AG04450 (cell line): Measurements from ENCODE around the gene OTOF. TPM values are rescaled to one million over a fixed set of nuclear protein-coding genes. Genes with fewer than 3 reads are reported as not detected.

Experiments used
- CTCF ChIA-PET: fragments of 300-600, 350-600 bp; formaldehyde crosslinking; extraction: SDS; loops from one replicate; lab custom pipeline; 2022; ENCODE audit warnings: antibody characterized with exemption, inconsistent platforms; lab: Charles Lee
- POLR2A ChIA-PET: fragments of 350-600 bp; formaldehyde crosslinking; extraction: SDS; loops from one replicate; lab custom pipeline; 2021; ENCODE audit warnings: antibody characterized with exemption, inconsistent platforms; lab: Yijun Ruan, JAX
- DNase-seq: peaks from one replicate; pipeline ENCODE4 v3.0.0-alpha.2; 2011; ENCODE audit warnings: low read depth, low spot score
- H3K27ac ChIP-seq: one replicate; pipeline ENCODE4 v1.5.1; 2012; ENCODE audit warnings: low read depth, low read length, control low read depth
- H3K27me3 ChIP-seq: one replicate; pipeline ENCODE4 v1.6.0; 2012; ENCODE audit warnings: low read length; ENCODE audit not compliant: control insufficient read depth, insufficient read depth
- H3K4me3 ChIP-seq: 2 replicates; pipeline ENCODE4 v1.5.1; 2011; ENCODE audit warnings: mild to moderate bottlenecking, low read depth, low read length, control low read depth
- H3K9me3 ChIP-seq: 2 replicates; pipeline ENCODE4 v1.5.1; 2012; ENCODE audit warnings: low read length; ENCODE audit not compliant: control insufficient read depth, insufficient read depth
- CTCF ChIP-seq: IDR thresholded peaks from 2 replicates; pipeline ENCODE4 v1.5.1; 2011; ENCODE audit warnings: low read depth, low read length, control low read depth, inconsistent platforms
- polyA plus RNA-seq: library from polyadenylated mRNA; depleted of rRNA; stranded (reverse); fragments of >200 nt; gene quantifications from 2 replicates; pipeline ENCODE4 v1.2.3, GENCODE V29; 2011

OTOF gene
- polyA plus RNA-seq, 1 experiment: not detected

GRCh38 chr2:26471766-26472706, 5.9 kb downstream of the OTOF start:
- ChIA-PET CTCF (interaction anchor here (0.5 kb wide), 1 partner anchor 144 kb away, joined by 3 read pairs; no protein-coding TSS in a partner anchor), POLR2A (no interaction called here)
- no peak for TF ChIP-seq CTCF
- no peak overlapping the region for H3K27ac ChIP-seq
- no peak overlapping the region for H3K4me3 ChIP-seq
- no peaks in the 10 kb centered on the region for H3K27me3 ChIP-seq
- DNase-seq: no peak
- H3K9me3 ChIP-seq: peaks cover 11% of the 10 kb centered on the region

- Histone ChIP-seq H3K4me3 (no peak overlapping the region), H3K27ac (no peak overlapping the region), H3K9me3 (peaks cover 11% of the 10 kb centered on the region), H3K27me3 (no peaks in the 10 kb centered on the region)
- POLR2A ChIA-PET: no interaction called here
- TF ChIP-seq CTCF: no peak
- DNase-seq: no peak
- CTCF ChIA-PET: interaction anchor here (0.5 kb wide), 1 partner anchor 143 kb away, joined by 3 read pairs; no protein-coding TSS in a partner anchor
Observed at GRCh38 chr2:26471289-26471688, 6.6 kb downstream of the OTOF start.

GRCh38 chr2:26470601-26471260, 7.2 kb downstream of the OTOF start:
- CTCF ChIA-PET: no interaction called here
- POLR2A ChIA-PET: no interaction called here
- TF ChIP-seq CTCF: no peak
- Histone ChIP-seq H3K9me3 (peaks cover 11% of the 10 kb centered on the region), H3K4me3 (no peak overlapping the region), H3K27ac (no peak overlapping the region), H3K27me3 (no peaks in the 10 kb centered on the region)
- DNase-seq: no peak

GRCh38 chr2:26469955-26470354, 8.0 kb downstream of the OTOF start:
- H3K27me3 ChIP-seq: no peaks in the 10 kb centered on the region
- H3K4me3 ChIP-seq: no peak overlapping the region
- ChIA-PET CTCF (interaction anchor here (0.8 kb wide), 1 partner anchor 87 kb away, joined by 3 read pairs; no protein-coding TSS in a partner anchor), POLR2A (no interaction called here)
- DNase-seq: no peak
- H3K27ac ChIP-seq: no peak overlapping the region
- TF ChIP-seq CTCF: no peak
- H3K9me3 ChIP-seq: peaks cover 11% of the 10 kb centered on the region
